Stomach (tissue), 4 donors: ENCODE results near the gene BCORL1.

Experiments used
- CTCF ChIP-seq, 7 experiments: fragments of 450-650 bp in 4 of 7; fragments of 200-600 bp in 3 of 7; sonication (generic) in 3 of 7; IDR thresholded peaks; one replicate each; pipeline ENCODE4 v1.5.1; 2016 to 2019; ENCODE audit warnings: antibody characterized with exemption in 7 of 7, control low read depth in 2 of 7, mild to moderate bottlenecking in 1 of 7
- POLR2A ChIP-seq, 4 donors: fragments of 450-650 bp; IDR thresholded peaks; one replicate each; pipeline ENCODE4 v1.6.1; 2016; ENCODE audit warnings: antibody characterized with exemption in 4 of 4, control low read depth in 2 of 4, mild to moderate bottlenecking in 1 of 4, moderate library complexity in 1 of 4

GRCh38 chrX:130024127-130024526, 41.7 kb downstream of the BCORL1 start:
- TF ChIP-seq POLR2A (IDR thresholded peaks at IDR 0.05): no peak
- TF ChIP-seq CTCF (IDR thresholded peaks at IDR 0.05): no peak
